ENCODE measurements around the gene TMEM63C. TPM values are rescaled to one million over a fixed set of nuclear protein-coding genes. Genes with fewer than 3 reads are reported as not detected.

Gene TMEM63C
- total and polyA plus RNA-seq, 5 donors from 2014 or later: 1.2 TPM; not detected in 4

DNA sequence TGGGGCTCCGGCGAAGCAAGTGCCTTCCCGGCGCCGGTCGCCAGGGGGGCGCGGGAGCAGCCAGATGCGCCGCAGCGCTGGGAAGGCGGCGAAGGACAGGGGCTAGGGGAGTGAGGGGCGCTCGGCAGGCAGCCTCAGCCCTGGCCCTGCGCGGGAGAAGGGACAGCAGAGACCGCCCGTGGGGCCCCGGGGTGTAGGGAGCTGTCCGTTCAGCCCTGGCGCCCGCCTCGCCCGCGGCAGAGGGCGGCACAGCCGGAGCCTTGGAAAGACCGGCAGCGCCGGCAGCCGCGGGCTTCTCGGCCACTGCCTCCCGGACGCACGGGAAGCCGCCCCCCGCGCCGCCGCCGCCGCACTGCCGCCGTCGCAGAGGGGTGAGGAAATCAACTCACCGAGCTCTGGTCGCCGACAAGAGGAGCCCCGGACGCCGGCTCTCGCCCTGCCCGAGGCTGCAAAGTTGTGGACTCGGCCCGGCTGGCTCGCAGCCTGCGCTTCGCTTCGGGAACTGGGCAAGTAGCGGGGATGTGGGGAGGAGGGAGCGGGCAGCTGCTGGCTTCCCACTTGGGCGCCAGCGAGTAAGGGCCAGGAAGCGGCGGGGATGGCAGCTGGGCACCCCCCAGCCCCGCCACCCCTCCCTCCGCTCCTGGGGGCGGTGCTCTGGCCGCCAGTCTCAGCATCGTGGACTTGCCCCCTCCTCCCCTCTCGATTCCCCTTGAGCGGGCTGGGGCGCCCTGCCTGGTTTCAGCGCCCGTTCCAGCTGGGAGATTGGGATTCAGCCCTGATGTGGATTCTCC, 40.2 kb upstream of the TMEM63C start, which contains the start of gene ZDHHC22:
Gene ZDHHC22, minus strand, starts transcription at position 578 of the 791 bp plus-strand sequence. CDS start 2,053 bp downstream, outside the sequence.
- peak within 1 kb of the TSS in 3 of 4 donors; percentile 43 to 83 (median 79) for H3K4me3 Mint-ChIP-seq
- peaks cover 46% of the 10 kb centered on the region for H3K27me3 ChIP-seq (ENCODE audit: control insufficient read depth, insufficient read depth, low read length)

DNA sequence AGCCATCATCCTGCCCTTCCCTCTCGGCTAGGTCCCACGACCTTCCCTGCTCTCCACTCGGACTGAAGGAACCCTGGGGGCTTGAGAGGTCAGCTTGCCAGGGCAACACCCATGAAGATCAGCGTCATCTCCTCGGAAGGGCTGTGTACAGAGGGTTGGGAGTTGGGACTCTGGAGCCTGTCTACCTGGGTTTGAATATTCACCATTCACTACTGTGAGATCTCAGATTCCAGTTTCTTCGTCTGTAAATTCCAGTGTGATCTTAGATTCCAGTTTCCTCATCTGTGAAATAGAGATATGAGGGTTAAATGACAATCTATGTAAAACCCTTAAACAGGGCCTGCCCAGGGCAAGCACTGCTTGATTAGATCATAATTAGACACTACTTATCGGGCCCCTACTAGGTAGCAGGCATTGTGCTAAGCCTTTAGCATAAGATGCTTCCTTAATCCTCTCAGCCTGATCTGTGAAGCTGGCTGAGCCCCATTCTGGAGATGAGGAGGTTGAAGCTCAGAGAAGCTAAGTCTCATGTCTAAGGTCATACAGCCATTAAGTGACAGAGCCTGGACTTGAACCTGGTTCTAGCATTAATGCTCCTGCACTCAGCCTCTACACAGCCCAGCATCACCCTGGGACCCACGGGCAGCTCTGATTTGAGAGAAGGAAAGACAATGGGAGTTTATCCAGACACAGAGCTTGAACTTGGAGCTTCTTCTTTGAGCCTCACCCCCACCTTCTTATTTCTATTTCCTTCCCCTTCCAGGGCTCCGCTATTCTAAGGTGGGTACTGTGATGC, 39.4 kb upstream of the TMEM63C start:
- H3K36me3 ChIP-seq (ENCODE audit: control insufficient read depth, insufficient read depth, low read length): no peaks in the 10 kb centered on the region
- H3K4me3 ChIP-seq (ENCODE audit: low read depth, low read length): no peak overlapping the region
- no peak overlapping the region for H3K27ac ChIP-seq (ENCODE audit: insufficient read depth, low read length, poor library complexity, severe bottlenecking)
- Mint-ChIP-seq H3K4me3 (peak overlapping the region in 3 of 4 donors; percentile 9 to 49 (median 43)), H3K27ac (no peak overlapping the region), H3K4me1 (peaks cover 0 to 43% (median 21%) of the 10 kb centered on the region in 4 donors), H3K9me3 (peaks cover 0 to 2% (median 0%) of the 10 kb centered on the region in 7 donors), H3K36me3 (no peaks in the 10 kb centered on the region), H3K27me3 (peaks cover 86% of the 10 kb centered on the region)
- H3K4me1 ChIP-seq (ENCODE audit: control insufficient read depth, insufficient read depth, low read length, poor library complexity, severe bottlenecking): peaks cover 15% of the 10 kb centered on the region
- no peaks in the 10 kb centered on the region for H3K9me3 ChIP-seq (ENCODE audit: control insufficient read depth in 2 of 2, low read length in 2 of 2)
- DNase-seq (no peak), ATAC-seq (ENCODE audit: low read depth in 2 of 2) (no peak)
- H3K27me3 ChIP-seq (ENCODE audit: control insufficient read depth, insufficient read depth, low read length): peaks cover 46% of the 10 kb centered on the region

More for the DNA sequence above, 40.2 kb upstream of the TMEM63C start, which contains the start of gene ZDHHC22:
- Histone ChIP-seq H3K4me1 (ENCODE audit: control insufficient read depth, insufficient read depth, low read length, poor library complexity, severe bottlenecking) (peaks cover 15% of the 10 kb centered on the region), H3K4me3 (ENCODE audit: low read depth, low read length) (no peak within 1 kb of the TSS), H3K36me3 (ENCODE audit: control insufficient read depth, insufficient read depth, low read length) (no peaks in the 10 kb centered on the region), H3K9me3 (ENCODE audit: control insufficient read depth in 2 of 2, low read length in 2 of 2) (no peaks in the 10 kb centered on the region), H3K27ac (ENCODE audit: insufficient read depth, low read length, poor library complexity, severe bottlenecking) (no peak within 1 kb of the TSS)
- H3K27ac Mint-ChIP-seq: peak within 1 kb of the TSS in 1 of 3 donors; percentile 14
- ATAC-seq (ENCODE audit: low read depth in 2 of 2) (no peak), DNase-seq (no peak)
- no peaks in the 10 kb centered on the region for H3K36me3 Mint-ChIP-seq
- H3K4me1 Mint-ChIP-seq: peaks cover 0 to 43% (median 21%) of the 10 kb centered on the region in 4 donors
- H3K9me3 Mint-ChIP-seq: peaks cover 0 to 2% (median 0%) of the 10 kb centered on the region in 7 donors
- H3K27me3 Mint-ChIP-seq: peaks cover 88% of the 10 kb centered on the region

DNA sequence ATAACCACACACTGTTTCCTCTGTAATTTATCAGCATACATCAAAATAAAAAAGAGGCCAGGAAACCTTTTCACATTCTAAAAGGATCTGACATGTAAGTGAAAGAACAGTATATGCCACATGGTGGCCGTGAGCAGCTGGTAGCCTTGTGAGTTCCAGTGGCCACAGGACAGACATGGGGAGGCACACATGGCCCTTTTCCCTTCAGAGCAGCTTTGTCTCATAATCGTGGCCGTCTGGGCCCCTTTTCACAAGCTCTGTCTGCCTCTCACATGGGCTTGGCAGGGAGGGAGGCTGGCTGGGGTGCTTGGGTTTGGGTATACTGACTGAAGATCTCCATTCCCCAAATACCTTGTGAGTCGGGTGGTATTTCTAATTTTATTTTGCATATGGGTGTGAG, 38.5 kb upstream of the TMEM63C start:
- ATAC-seq (ENCODE audit: low read depth in 2 of 2) (no peak), DNase-seq (no peak)
- Mint-ChIP-seq H3K9me3 (peaks cover 0 to 2% (median 0%) of the 10 kb centered on the region in 7 donors), H3K36me3 (no peaks in the 10 kb centered on the region), H3K4me1 (peaks cover 0 to 39% (median 21%) of the 10 kb centered on the region in 4 donors), H3K27ac (no peak overlapping the region), H3K27me3 (peaks cover 82% of the 10 kb centered on the region), H3K4me3 (peak overlapping the region in 1 of 4 donors; percentile 56)
- Histone ChIP-seq H3K9me3 (ENCODE audit: control insufficient read depth in 2 of 2, low read length in 2 of 2) (no peaks in the 10 kb centered on the region), H3K4me1 (ENCODE audit: control insufficient read depth, insufficient read depth, low read length, poor library complexity, severe bottlenecking) (peaks cover 15% of the 10 kb centered on the region), H3K27me3 (ENCODE audit: control insufficient read depth, insufficient read depth, low read length) (peaks cover 43% of the 10 kb centered on the region), H3K27ac (ENCODE audit: insufficient read depth, low read length, poor library complexity, severe bottlenecking) (no peak overlapping the region), H3K36me3 (ENCODE audit: control insufficient read depth, insufficient read depth, low read length) (no peaks in the 10 kb centered on the region), H3K4me3 (ENCODE audit: low read depth, low read length) (no peak overlapping the region)

DNA sequence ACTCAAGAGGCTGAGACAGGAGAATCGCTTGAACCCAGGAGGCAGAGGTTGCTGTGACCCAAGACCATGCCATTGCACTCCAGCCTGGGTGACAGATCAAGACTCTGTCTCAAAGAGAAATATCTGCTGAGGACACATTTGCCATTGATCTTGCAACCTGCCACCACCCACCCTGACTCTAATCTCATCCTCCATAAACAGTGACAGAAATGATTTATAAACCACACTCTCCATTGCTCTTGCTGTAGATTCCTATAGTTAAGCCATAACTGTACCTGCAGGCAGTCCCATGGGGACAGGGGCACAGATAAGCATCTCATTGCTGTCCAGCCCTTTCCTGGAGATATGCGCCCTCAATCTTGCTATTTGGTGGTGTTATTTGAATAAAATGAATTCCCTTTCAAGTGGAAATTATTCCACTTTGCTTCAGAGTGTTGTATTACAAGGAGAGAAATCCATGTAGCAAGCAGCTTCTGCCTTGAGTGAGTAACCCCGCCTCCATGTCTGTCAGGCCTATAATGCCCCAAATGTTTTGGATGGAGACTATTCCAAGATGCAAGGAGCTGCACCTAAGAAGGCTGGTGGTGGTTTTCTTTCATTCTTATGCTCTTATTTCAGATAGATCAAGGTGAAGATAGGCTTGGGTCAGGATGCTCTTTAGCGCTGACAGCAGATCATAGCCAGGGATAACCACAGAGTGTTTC, 37.0 kb upstream of the TMEM63C start:
- Histone ChIP-seq H3K4me1 (ENCODE audit: control insufficient read depth, insufficient read depth, low read length, poor library complexity, severe bottlenecking) (peaks cover 15% of the 10 kb centered on the region), H3K4me3 (ENCODE audit: low read depth, low read length) (no peak overlapping the region), H3K27me3 (ENCODE audit: control insufficient read depth, insufficient read depth, low read length) (peaks cover 40% of the 10 kb centered on the region), H3K9me3 (ENCODE audit: control insufficient read depth in 2 of 2, low read length in 2 of 2) (no peaks in the 10 kb centered on the region), H3K27ac (ENCODE audit: insufficient read depth, low read length, poor library complexity, severe bottlenecking) (no peak overlapping the region), H3K36me3 (ENCODE audit: control insufficient read depth, insufficient read depth, low read length) (no peaks in the 10 kb centered on the region)
- H3K27ac Mint-ChIP-seq: no peak overlapping the region
- H3K9me3 Mint-ChIP-seq: peaks cover 0 to 2% (median 0%) of the 10 kb centered on the region in 7 donors
- ATAC-seq (ENCODE audit: low read depth in 2 of 2) (no peak), DNase-seq (no peak)
- H3K4me1 Mint-ChIP-seq: peaks cover 0 to 29% (median 14%) of the 10 kb centered on the region in 4 donors
- H3K27me3 Mint-ChIP-seq: peaks cover 67% of the 10 kb centered on the region
- H3K36me3 Mint-ChIP-seq: no peaks in the 10 kb centered on the region
- no peak overlapping the region for H3K4me3 Mint-ChIP-seq

DNA sequence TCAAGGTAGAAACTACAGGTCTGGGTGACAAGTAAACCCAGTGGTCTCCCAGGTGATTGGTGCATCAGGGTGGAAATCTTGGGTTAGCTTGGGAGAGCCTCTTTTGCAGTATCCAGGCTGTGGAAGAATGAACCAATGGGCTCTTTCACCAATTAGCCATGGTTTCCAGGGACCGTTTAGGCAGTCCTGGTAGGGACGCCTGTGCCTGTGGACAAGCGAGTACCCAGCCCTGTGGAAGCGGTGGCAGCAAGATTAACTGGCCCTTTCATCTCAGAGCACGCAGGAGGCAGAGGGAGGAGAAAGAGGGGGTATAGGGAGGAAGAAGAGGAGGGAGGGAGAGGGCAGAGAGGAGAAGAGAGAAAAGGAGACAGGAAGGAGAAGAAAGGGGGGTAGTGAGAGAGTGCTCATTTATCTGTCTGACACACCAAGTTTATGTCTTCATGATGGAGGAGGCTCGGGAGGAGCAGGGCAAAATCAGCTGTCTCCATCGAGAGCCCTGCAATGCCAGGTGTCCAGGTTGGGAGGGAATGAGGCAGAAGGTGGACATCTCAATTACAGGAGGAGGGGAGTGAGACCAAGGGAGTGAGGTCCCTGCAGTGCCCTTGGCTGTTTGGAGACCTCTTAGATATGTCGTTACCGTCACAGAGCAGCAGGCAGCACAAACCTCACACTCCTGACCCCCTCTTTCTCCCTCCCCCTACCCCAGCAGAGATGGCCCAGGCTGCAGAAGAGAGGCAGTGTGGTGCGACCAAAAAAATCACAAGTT, 35.4 kb upstream of the TMEM63C start:
- DNase-seq: no peak
- Histone ChIP-seq H3K4me3 (ENCODE audit: low read depth, low read length) (no peak overlapping the region), H3K9me3 (ENCODE audit: control insufficient read depth in 2 of 2, low read length in 2 of 2) (no peaks in the 10 kb centered on the region), H3K27me3 (ENCODE audit: control insufficient read depth, insufficient read depth, low read length) (peaks cover 39% of the 10 kb centered on the region), H3K27ac (ENCODE audit: insufficient read depth, low read length, poor library complexity, severe bottlenecking) (no peak overlapping the region), H3K36me3 (ENCODE audit: control insufficient read depth, insufficient read depth, low read length) (no peaks in the 10 kb centered on the region), H3K4me1 (ENCODE audit: control insufficient read depth, insufficient read depth, low read length, poor library complexity, severe bottlenecking) (no peaks in the 10 kb centered on the region)
- Mint-ChIP-seq H3K27me3 (peaks cover 56% of the 10 kb centered on the region), H3K9me3 (peaks cover 0 to 2% (median 0%) of the 10 kb centered on the region in 7 donors), H3K27ac (no peak overlapping the region), H3K4me3 (no peak overlapping the region), H3K36me3 (no peaks in the 10 kb centered on the region), H3K4me1 (peaks cover 0 to 22% (median 6%) of the 10 kb centered on the region in 4 donors)
- ATAC-seq (ENCODE audit: low read depth in 2 of 2): no peak

DNA sequence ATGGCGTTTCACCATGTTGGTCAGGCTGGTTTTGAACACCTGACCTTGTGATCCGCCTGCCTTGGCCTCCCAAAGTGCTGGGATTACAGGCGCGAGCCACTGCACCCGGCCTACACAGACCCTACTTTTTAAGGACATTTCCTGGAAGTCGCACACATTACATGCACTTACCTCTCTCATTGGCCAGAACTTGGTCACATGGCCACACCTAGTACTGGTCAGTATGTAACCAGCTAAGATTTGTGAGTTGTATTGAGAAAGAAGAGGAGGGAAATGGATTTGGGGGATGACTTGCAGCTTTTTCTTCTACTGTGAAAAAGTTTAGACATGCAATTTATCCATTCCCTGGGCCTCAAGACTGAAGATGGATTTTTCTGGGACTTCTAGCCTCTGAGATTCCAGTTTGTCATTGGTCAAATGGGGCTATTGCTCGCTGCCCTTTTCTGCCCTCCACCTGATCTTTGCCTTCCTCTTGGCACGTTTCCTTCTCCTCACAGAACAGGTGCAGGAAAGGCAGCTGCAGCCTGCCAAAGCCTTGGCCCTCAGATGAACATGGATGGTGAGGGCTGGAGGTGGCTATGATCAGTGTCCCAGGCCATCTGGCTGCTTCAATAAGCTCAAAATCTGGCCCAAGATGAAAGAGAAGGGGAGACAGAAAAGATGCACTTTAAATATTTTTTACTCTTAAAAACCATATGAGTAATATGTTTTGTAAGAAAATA, 32.9 kb upstream of the TMEM63C start:
- no peaks in the 10 kb centered on the region for H3K36me3 ChIP-seq (ENCODE audit: control insufficient read depth, insufficient read depth, low read length)
- no peak overlapping the region for H3K4me3 Mint-ChIP-seq
- DNase-seq: no peak
- no peak overlapping the region for H3K27ac ChIP-seq (ENCODE audit: insufficient read depth, low read length, poor library complexity, severe bottlenecking)
- peaks cover 0 to 3% (median 0%) of the 10 kb centered on the region in 4 donors for H3K4me1 Mint-ChIP-seq
- peaks cover 31% of the 10 kb centered on the region for H3K27me3 ChIP-seq (ENCODE audit: control insufficient read depth, insufficient read depth, low read length)
- no peak overlapping the region for H3K27ac Mint-ChIP-seq
- peaks cover 44% of the 10 kb centered on the region for H3K27me3 Mint-ChIP-seq
- H3K4me1 ChIP-seq (ENCODE audit: control insufficient read depth, insufficient read depth, low read length, poor library complexity, severe bottlenecking): no peaks in the 10 kb centered on the region
- peaks cover 0 to under 1% (median 0%) of the 10 kb centered on the region in 7 donors for H3K9me3 Mint-ChIP-seq
- H3K4me3 ChIP-seq (ENCODE audit: low read depth, low read length): no peak overlapping the region
- no peak for ATAC-seq (ENCODE audit: low read depth in 2 of 2)
- no peaks in the 10 kb centered on the region for H3K9me3 ChIP-seq (ENCODE audit: control insufficient read depth in 2 of 2, low read length in 2 of 2)
- no peaks in the 10 kb centered on the region for H3K36me3 Mint-ChIP-seq
